Calu3 (cell line): ENCODE data around the gene MTA3. TPM values are rescaled to one million over a fixed set of nuclear protein-coding genes. Genes with fewer than 3 reads are reported as not detected.

ENCODE experiments used
- BruUV-seq: library from RNA; stranded (reverse); fragments of 400-500 nt; replicated peaks from 2 replicates; lab custom pipeline; 2021; lab: Mats Ljungman, UMichigan
- CTCF ChIA-PET: fragments of 300-600 bp; sonication (Branson Sonifier 250); formaldehyde crosslinking; loops from one replicate; lab custom pipeline; 2022; ENCODE audit warnings: antibody characterized with exemption; lab: Charles Lee
- DNase-seq: peaks from one replicate; pipeline ENCODE4 v3.0.0; 2022
- H3K27ac Mint-ChIP-seq: one replicate; pipeline ENCODE4 v1.8.0; 2022; ENCODE audit warnings: mixed read lengths; ENCODE audit not compliant: unreplicated experiment
- H3K27me3 Mint-ChIP-seq: one replicate; pipeline ENCODE4 v1.8.0; 2022; ENCODE audit warnings: mixed read lengths; ENCODE audit not compliant: unreplicated experiment
- H3K36me3 Mint-ChIP-seq: one replicate; pipeline ENCODE4 v1.8.0; 2022; ENCODE audit warnings: mild to moderate bottlenecking, moderate library complexity, mixed read lengths; ENCODE audit not compliant: insufficient read depth, unreplicated experiment
- H3K4me1 Mint-ChIP-seq: one replicate; pipeline ENCODE4 v1.8.0; 2022; ENCODE audit warnings: mild to moderate bottlenecking, low read depth, mixed read lengths; ENCODE audit not compliant: unreplicated experiment
- H3K4me3 Mint-ChIP-seq: one replicate; pipeline ENCODE4 v1.8.0; 2022; ENCODE audit warnings: mild to moderate bottlenecking, low read depth, moderate library complexity, mixed read lengths; ENCODE audit not compliant: unreplicated experiment
- H3K9me3 Mint-ChIP-seq: one replicate; pipeline ENCODE4 v1.8.0; 2022; ENCODE audit warnings: low read depth, mixed read lengths; ENCODE audit not compliant: unreplicated experiment
- intact Hi-C: fragments of 100-400 bp; cut with micrococcal nuclease; formaldehyde crosslinking; loops from one replicate; pipeline ENCODE4 v1.10.0; 2022; ENCODE audit not compliant: unreplicated experiment
- total RNA-seq: library from RNA; stranded (reverse); gene quantifications from 2 replicates; pipeline ENCODE4 v1.2.3, GENCODE V29; 2022
- TF ChIP-seq, protein P1 (sequence below): fragments of 200-600 bp; IDR thresholded peaks from one replicate; pipeline ENCODE4 v1.8.0; 2022; ENCODE audit warnings: antibody characterized with exemption; ENCODE audit not compliant: unreplicated experiment

Gene MTA3
- total RNA-seq, 1 experiment from 2014 or later = 46.5 TPM

- Mint-ChIP-seq H3K4me1 (no peaks in the 10 kb centered on the region), H3K4me3 (no peak overlapping the region), H3K36me3 (peaks cover 5% of the 10 kb centered on the region), H3K27me3 (no peaks in the 10 kb centered on the region), H3K27ac (no peak overlapping the region), H3K9me3 (no peaks in the 10 kb centered on the region)
- CTCF ChIA-PET = no interaction called here
- DNase-seq = no peak
- TF ChIP-seq, protein P1, sequence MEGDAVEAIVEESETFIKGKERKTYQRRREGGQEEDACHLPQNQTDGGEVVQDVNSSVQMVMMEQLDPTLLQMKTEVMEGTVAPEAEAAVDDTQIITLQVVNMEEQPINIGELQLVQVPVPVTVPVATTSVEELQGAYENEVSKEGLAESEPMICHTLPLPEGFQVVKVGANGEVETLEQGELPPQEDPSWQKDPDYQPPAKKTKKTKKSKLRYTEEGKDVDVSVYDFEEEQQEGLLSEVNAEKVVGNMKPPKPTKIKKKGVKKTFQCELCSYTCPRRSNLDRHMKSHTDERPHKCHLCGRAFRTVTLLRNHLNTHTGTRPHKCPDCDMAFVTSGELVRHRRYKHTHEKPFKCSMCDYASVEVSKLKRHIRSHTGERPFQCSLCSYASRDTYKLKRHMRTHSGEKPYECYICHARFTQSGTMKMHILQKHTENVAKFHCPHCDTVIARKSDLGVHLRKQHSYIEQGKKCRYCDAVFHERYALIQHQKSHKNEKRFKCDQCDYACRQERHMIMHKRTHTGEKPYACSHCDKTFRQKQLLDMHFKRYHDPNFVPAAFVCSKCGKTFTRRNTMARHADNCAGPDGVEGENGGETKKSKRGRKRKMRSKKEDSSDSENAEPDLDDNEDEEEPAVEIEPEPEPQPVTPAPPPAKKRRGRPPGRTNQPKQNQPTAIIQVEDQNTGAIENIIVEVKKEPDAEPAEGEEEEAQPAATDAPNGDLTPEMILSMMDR = no peak
- intact Hi-C loops = no loop called here
- no TSS peak for BruUV-seq
These were observed 198.9 kb downstream of the MTA3 start for GRCh38 chr2:42767080-42767898.

DNA sequence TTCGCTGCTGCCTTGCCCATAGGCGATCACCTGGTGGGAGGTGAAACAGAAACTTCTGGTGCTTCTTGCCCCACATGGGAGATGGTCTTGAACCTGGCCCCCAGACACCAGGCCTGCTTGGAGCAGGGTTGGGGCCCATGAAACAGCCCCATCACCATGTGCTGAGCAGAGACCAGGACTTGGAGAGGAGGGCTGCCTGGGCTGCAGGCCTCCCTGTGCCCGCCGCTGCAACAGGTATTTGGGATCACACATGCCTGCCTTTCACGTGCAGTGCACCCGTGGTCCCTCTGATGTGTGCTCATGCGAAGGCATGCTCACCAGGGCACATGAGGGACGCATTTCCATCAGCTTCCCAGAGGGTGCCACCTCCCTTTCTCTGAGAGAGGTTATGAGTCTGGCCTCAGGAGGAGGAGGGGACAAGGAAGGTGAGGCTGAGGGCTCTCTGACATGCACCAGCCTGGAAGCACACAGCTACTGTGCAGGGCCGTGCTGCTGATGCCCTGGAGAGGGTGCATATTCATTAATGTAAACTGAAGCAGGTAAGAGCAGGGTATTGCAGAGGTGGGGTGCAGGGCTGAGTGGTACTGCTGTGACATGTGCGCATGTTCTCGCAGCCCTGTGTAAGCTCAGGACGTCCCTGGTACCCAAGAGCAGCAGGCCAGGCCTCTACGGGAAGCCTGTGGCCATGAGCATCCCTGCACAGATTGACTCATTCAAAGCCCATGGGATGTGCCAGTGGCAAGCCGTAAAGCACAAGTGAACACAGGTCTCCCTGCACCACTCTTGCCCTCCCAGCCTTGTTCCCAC lies 199.7 kb downstream of the MTA3 start:
- Mint-ChIP-seq H3K27ac (no peak overlapping the region), H3K27me3 (no peaks in the 10 kb centered on the region), H3K4me1 (no peaks in the 10 kb centered on the region), H3K9me3 (no peaks in the 10 kb centered on the region), H3K4me3 (no peak overlapping the region), H3K36me3 (peaks cover 5% of the 10 kb centered on the region)
- TF ChIP-seq, protein P1 = no peak
- BruUV-seq = no TSS peak
- CTCF ChIA-PET = no interaction called here
- no peak for DNase-seq
- intact Hi-C loops = no loop called here

DNA sequence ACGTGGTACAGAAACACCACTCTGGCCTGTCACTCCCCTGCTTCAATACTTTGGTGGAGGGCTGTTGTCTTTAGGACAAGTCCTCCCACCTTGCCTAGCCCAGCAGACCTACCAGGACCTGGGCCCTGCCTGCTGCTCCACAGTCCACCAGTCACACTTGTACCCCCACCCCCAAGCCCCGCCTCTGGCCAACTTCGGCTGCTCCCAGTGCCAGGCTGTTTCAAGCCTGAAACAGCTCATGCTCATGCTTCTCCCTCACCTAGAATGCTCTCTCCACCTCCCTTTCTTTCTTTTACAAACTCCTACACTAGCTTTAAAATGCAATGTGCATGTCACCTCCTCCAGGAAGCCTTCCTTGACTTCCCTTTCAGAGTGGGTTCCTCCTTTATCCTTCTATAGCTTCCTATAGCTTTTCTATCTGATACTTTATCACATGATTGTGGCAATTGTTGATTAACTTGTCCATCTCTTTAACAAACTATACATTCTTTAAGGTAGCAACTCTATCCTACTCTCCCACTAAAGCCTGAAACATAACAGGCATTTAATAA lies 200.3 kb downstream of the MTA3 start:
- intact Hi-C loops = no loop called here
- TF ChIP-seq, protein P1 = no peak
- Mint-ChIP-seq H3K4me3 (no peak overlapping the region), H3K27ac (no peak overlapping the region), H3K9me3 (no peaks in the 10 kb centered on the region), H3K4me1 (no peaks in the 10 kb centered on the region), H3K27me3 (no peaks in the 10 kb centered on the region), H3K36me3 (no peaks in the 10 kb centered on the region)
- no peak for DNase-seq
- CTCF ChIA-PET = no interaction called here
- no TSS peak for BruUV-seq

GRCh38 chr2:42769583-42770287 lies 201.3 kb downstream of the MTA3 start:
- TF ChIP-seq, protein P1 = no peak
- no peaks in the 10 kb centered on the region for H3K9me3 Mint-ChIP-seq
- H3K27ac Mint-ChIP-seq = no peak overlapping the region
- H3K4me3 Mint-ChIP-seq = no peak overlapping the region
- CTCF ChIA-PET = no interaction called here
- H3K36me3 Mint-ChIP-seq = no peaks in the 10 kb centered on the region
- H3K27me3 Mint-ChIP-seq = no peaks in the 10 kb centered on the region
- DNase-seq = no peak
- no TSS peak for BruUV-seq
- intact Hi-C loops = no loop called here
- H3K4me1 Mint-ChIP-seq = no peaks in the 10 kb centered on the region
